CD4-positive, alpha-beta T cell (primary cell): ENCODE data around the gene CCSER2. TPM values are rescaled to one million over a fixed set of nuclear protein-coding genes. Genes with fewer than 3 reads are reported as not detected.

Experiments used
- ATAC-seq: fragments of 200-7000 bp; cut with Tn5 transposase; one replicate; pipeline ENCODE4 v1.10.0; 2022; ENCODE audit warnings: mild to moderate bottlenecking; ENCODE audit not compliant: poor library complexity
- CTCF ChIA-PET: fragments of 350-600 bp; sonication (Branson Sonifier 250); formaldehyde crosslinking; loops from one replicate; lab custom pipeline; 2021; ENCODE audit warnings: antibody characterized with exemption, inconsistent platforms; lab: Charles Lee
- POLR2A ChIA-PET: fragments of 350-600 bp; sonication (Branson Sonifier 250); formaldehyde crosslinking; loops from one replicate; lab custom pipeline; 2021; ENCODE audit warnings: antibody characterized with exemption, inconsistent platforms; lab: Charles Lee
- DNase-seq, 14 experiments: peaks; one replicate each; pipeline ENCODE4 v3.0.0-alpha.2; 2013 to 2020; ENCODE audit warnings: mixed read lengths in 2 of 14
- H3K27ac ChIP-seq, 2 donors: one replicate each; pipeline versions ENCODE4 v1.5.1 to v1.7.0; 2013; ENCODE audit warnings: low read length in 2 of 2, low read depth in 1 of 2, mild to moderate bottlenecking in 1 of 2
- H3K27me3 ChIP-seq, 2 experiments: 1 replicate in 1 of 2; 2 replicates in 1 of 2; pipeline versions ENCODE4 v1.6.1 to v1.7.0; 2013; ENCODE audit warnings: low read length in 2 of 2, control low read depth in 1 of 2, mild to moderate bottlenecking in 1 of 2, moderate library complexity in 1 of 2; ENCODE audit not compliant: insufficient read depth in 2 of 2, control insufficient read depth in 1 of 2
- H3K36me3 ChIP-seq: one replicate; pipeline ENCODE4 v1.6.1; 2013; ENCODE audit warnings: low read length, control low read depth; ENCODE audit not compliant: insufficient read depth
- H3K4me1 ChIP-seq: one replicate; pipeline ENCODE4 v1.6.1; 2013; ENCODE audit warnings: low read length, control low read depth; ENCODE audit not compliant: insufficient read depth
- H3K4me3 ChIP-seq: one replicate; pipeline ENCODE4 v1.5.1; 2013; ENCODE audit warnings: mild to moderate bottlenecking, low read length, moderate library complexity
- H3K9me3 ChIP-seq, 2 experiments: 1 replicate in 1 of 2; 2 replicates in 1 of 2; pipeline versions ENCODE4 v1.6.1 to v1.7.0; 2013; ENCODE audit warnings: low read length in 2 of 2, mild to moderate bottlenecking in 2 of 2, control low read depth in 1 of 2, moderate library complexity in 1 of 2; ENCODE audit not compliant: control insufficient read depth in 1 of 2, insufficient read depth in 1 of 2
- H3K27ac Mint-ChIP-seq: one replicate; pipeline ENCODE4 v1.8.0; 2020; ENCODE audit warnings: mixed read lengths
- H3K27me3 Mint-ChIP-seq: one replicate; pipeline ENCODE4 v1.8.0; 2021; ENCODE audit warnings: mixed read lengths
- H3K36me3 Mint-ChIP-seq: one replicate; pipeline ENCODE4 v1.8.0; 2021; ENCODE audit warnings: low read depth, mixed read lengths
- H3K4me1 Mint-ChIP-seq: one replicate; pipeline ENCODE4 v1.8.0; 2021; ENCODE audit warnings: low read depth, mixed read lengths
- H3K4me3 Mint-ChIP-seq: one replicate; pipeline ENCODE4 v1.8.0; 2020; ENCODE audit warnings: mild to moderate bottlenecking, mixed read lengths
- H3K9me3 Mint-ChIP-seq: one replicate; pipeline ENCODE4 v1.8.0; 2020; ENCODE audit warnings: mixed read lengths
- intact Hi-C, 2 experiments: fragments of 100-400 bp; cut with DNase I in 1 of 2; cut with micrococcal nuclease in 1 of 2; formaldehyde crosslinking; loops; one replicate each; pipeline versions ENCODE4 v1.15.1 to v1.9.0; 2023 to 2025; cut with DNase I, micrococcal nuclease
- total RNA-seq, 174 experiments: library from RNA in 2 of 174; stranded (reverse) in 2 of 174; gene quantifications; one replicate each; pipeline ENCODE4 v1.2.3 and lab custom pipeline; 2021 to 2026
- TF ChIP-seq, protein P1 (sequence below): fragments of 200-600 bp; IDR thresholded peaks from one replicate; pipeline ENCODE4 v1.8.0; 2022; ENCODE audit warnings: antibody characterized with exemption, mild to moderate bottlenecking

CCSER2 gene
- total RNA-seq, 2 experiments from 2014 or later: 134 to 148 TPM

- ChIA-PET CTCF (interaction anchor here (0.7 kb wide), 1 partner anchor 62 kb away, joined by 3 read pairs; no protein-coding TSS in a partner anchor), POLR2A (interaction anchor here (0.9 to 1.0 kb wide), 2 partner anchors 21 to 23 kb away, joined by 3 to 4 read pairs; no protein-coding TSS in a partner anchor)
- Mint-ChIP-seq H3K27ac (no peak overlapping the region), H3K4me3 (no peak overlapping the region), H3K4me1 (peaks cover 16% of the 10 kb centered on the region), H3K36me3 (no peaks in the 10 kb centered on the region), H3K9me3 (no peaks in the 10 kb centered on the region), H3K27me3 (no peaks in the 10 kb centered on the region)
- H3K27me3 ChIP-seq: no peaks in the 10 kb centered on the region
- no peak overlapping the region for H3K4me3 ChIP-seq
- no peak for ATAC-seq
- TF ChIP-seq, protein P1, sequence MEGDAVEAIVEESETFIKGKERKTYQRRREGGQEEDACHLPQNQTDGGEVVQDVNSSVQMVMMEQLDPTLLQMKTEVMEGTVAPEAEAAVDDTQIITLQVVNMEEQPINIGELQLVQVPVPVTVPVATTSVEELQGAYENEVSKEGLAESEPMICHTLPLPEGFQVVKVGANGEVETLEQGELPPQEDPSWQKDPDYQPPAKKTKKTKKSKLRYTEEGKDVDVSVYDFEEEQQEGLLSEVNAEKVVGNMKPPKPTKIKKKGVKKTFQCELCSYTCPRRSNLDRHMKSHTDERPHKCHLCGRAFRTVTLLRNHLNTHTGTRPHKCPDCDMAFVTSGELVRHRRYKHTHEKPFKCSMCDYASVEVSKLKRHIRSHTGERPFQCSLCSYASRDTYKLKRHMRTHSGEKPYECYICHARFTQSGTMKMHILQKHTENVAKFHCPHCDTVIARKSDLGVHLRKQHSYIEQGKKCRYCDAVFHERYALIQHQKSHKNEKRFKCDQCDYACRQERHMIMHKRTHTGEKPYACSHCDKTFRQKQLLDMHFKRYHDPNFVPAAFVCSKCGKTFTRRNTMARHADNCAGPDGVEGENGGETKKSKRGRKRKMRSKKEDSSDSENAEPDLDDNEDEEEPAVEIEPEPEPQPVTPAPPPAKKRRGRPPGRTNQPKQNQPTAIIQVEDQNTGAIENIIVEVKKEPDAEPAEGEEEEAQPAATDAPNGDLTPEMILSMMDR: no peak
- H3K36me3 ChIP-seq: no peaks in the 10 kb centered on the region
- no peak overlapping the region for H3K27ac ChIP-seq
- H3K4me1 ChIP-seq: peaks cover 15% of the 10 kb centered on the region
- no peaks in the 10 kb centered on the region for H3K9me3 ChIP-seq
- no peak for DNase-seq
- intact Hi-C loops: loop anchor here in 1 of 2 experiments (2.0 kb wide), 1 partner anchor 27 kb away; no protein-coding TSS in a partner anchor
Observed at GRCh38 chr10:84308021-84308420, 20.4 kb upstream of the CCSER2 start.

- POLR2A ChIA-PET: interaction anchor here (0.9 to 1.0 kb wide), 2 partner anchors 21 to 22 kb away, joined by 3 to 4 read pairs; no protein-coding TSS in a partner anchor
- Mint-ChIP-seq H3K4me1 (peaks cover 16% of the 10 kb centered on the region), H3K4me3 (peak overlapping the region; percentile 2), H3K9me3 (no peaks in the 10 kb centered on the region), H3K27me3 (no peaks in the 10 kb centered on the region), H3K27ac (no peak overlapping the region), H3K36me3 (no peaks in the 10 kb centered on the region)
- ATAC-seq: peak; percentile 67
- H3K4me3 ChIP-seq: peak overlapping the region; percentile 6
- TF ChIP-seq, protein P1: no peak
- H3K36me3 ChIP-seq: no peaks in the 10 kb centered on the region
- H3K27ac ChIP-seq: peak overlapping the region in 1 of 2 donors; percentile 7
- no peaks in the 10 kb centered on the region for H3K27me3 ChIP-seq
- peak in 12 of 14 experiments; percentile 12 to 65 (median 38) for DNase-seq
- intact Hi-C loops: loop anchor here in 1 of 2 experiments (2.0 kb wide), 1 partner anchor 26 kb away; no protein-coding TSS in a partner anchor
- no peaks in the 10 kb centered on the region for H3K9me3 ChIP-seq
- CTCF ChIA-PET: no interaction called here
- H3K4me1 ChIP-seq: peaks cover 15% of the 10 kb centered on the region
Observed at GRCh38 chr10:84308481-84309304, 19.7 kb upstream of the CCSER2 start.

- no peaks in the 10 kb centered on the region for H3K36me3 Mint-ChIP-seq
- ChIA-PET POLR2A (interaction anchor here (1.7 kb wide), 1 partner anchor 18 kb away, joined by 9 read pairs; the partner anchor contains the start of gene CCSER2), CTCF (no interaction called here)
- H3K27ac Mint-ChIP-seq: no peak overlapping the region
- TF ChIP-seq, protein P1: no peak
- Histone ChIP-seq H3K27ac (no peak overlapping the region), H3K9me3 (no peaks in the 10 kb centered on the region), H3K4me3 (no peak overlapping the region), H3K36me3 (no peaks in the 10 kb centered on the region), H3K4me1 (peaks cover 15% of the 10 kb centered on the region), H3K27me3 (no peaks in the 10 kb centered on the region)
- no peak overlapping the region for H3K4me3 Mint-ChIP-seq
- intact Hi-C loops: no loop called here
- H3K27me3 Mint-ChIP-seq: no peaks in the 10 kb centered on the region
- H3K9me3 Mint-ChIP-seq: no peaks in the 10 kb centered on the region
- ATAC-seq (no peak), DNase-seq (no peak)
- H3K4me1 Mint-ChIP-seq: peaks cover 16% of the 10 kb centered on the region
Observed at GRCh38 chr10:84310470-84310869, 17.9 kb upstream of the CCSER2 start.
